ENCODE data around the gene EPHB1. TPM values are rescaled to one million over a fixed set of nuclear protein-coding genes. Genes with fewer than 3 reads are reported as not detected.
A peak's percentile ranks its signal among the peaks of the same experiment; 100 is the strongest.

EPHB1 gene
- polyA plus RNA-seq, 1 of the 3 experiments (the other 2 are of a cell fraction) = 1.2 TPM

DNA sequence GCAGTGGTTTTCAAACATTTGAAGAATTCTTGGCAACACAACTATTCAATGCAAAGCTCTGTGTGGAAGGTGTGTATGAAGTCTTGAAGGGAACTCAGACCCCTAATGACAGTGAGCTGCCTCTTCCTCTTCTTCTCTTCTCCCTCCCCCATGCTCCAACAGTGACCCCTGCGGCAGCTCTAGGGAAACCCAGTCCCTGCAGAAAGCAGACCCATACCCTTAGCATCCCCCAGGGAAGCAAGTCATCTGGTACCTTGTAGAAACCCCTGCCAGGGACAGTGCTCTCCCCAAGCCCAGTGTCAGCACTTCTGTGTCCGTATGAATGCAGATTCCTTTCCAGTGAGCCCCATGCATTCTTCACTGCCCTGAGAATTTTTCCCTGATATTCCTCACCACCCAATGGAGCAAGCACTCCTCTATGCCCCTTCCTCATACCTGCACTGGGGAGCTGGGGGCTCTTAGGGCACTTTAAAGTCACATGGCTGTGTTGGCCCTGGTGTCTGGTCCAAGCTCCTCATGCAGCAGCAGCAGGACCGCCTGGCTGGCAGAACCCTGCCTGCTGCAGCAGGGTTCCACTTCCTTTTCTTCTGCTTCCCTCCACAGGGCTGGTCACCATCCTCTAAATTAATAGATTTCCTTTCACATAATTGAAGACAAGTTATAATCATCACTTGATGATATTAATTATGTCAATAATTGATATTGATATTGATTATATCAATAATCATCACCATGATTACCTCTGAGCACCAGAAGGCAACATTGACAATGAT lies 442.5 kb downstream of the EPHB1 start:
- Histone ChIP-seq H3F3A (replicated peaks; ENCODE audit: insufficient read depth) (no peaks in the 10 kb centered on the region), H4K20me1 (ENCODE audit: insufficient read depth) (no peaks in the 10 kb centered on the region), H2AFZ (ENCODE audit: low read depth) (no peak overlapping the region), H3K9me3 (no peaks in the 10 kb centered on the region), H3K9ac (no peak overlapping the region), H3K79me2 (ENCODE audit: insufficient read depth) (no peaks in the 10 kb centered on the region), H3K4me3 (ENCODE audit: low read depth in 2 of 2, low read length in 1 of 2) (no peak overlapping the region), H3K9me2 (no peaks in the 10 kb centered on the region), H3K27ac (ENCODE audit: low read depth in 2 of 2, low read length in 1 of 2) (no peak overlapping the region), H3K4me2 (no peak overlapping the region), H3K27me3 (ENCODE audit: insufficient read depth) (no peaks in the 10 kb centered on the region), H3K36me3 (replicated peaks in 1 of 2; ENCODE audit: control insufficient read depth in 1 of 2, insufficient read depth in 2 of 2, low read length in 1 of 2) (no peaks in the 10 kb centered on the region), H3K4me1 (ENCODE audit: control insufficient read depth in 1 of 2, insufficient read depth in 2 of 2, low read depth in 1 of 2, low read length in 1 of 2) (peaks cover 0 to 25% of the 10 kb centered on the region in 2 experiments; a peak in 2 of 4 replicates)
- ChIA-PET CTCF (interaction anchor here (0.6 to 1.1 kb wide), 3 partner anchors 19 to 636 kb away, joined by 3 read pairs; no protein-coding TSS in a partner anchor), POLR2A (no interaction called here)
- TF ChIP-seq RXRA (IDR thresholded peaks at IDR 0.05; ENCODE audit: borderline replicate concordance, low read depth) (no peak), FOSL2 (IDR thresholded peaks at IDR 0.05; ENCODE audit: borderline replicate concordance, low read depth) (no peak), TCF12 (IDR thresholded peaks at IDR 0.05) (no peak), JUND (IDR thresholded peaks at IDR 0.05) (no peak), CHD2 (IDR thresholded peaks at IDR 0.05; ENCODE audit: low read length, partially characterized antibody) (no peak), ELF1 (IDR thresholded peaks at IDR 0.05) (no peak)
- TF ChIP-seq, protein P1, sequence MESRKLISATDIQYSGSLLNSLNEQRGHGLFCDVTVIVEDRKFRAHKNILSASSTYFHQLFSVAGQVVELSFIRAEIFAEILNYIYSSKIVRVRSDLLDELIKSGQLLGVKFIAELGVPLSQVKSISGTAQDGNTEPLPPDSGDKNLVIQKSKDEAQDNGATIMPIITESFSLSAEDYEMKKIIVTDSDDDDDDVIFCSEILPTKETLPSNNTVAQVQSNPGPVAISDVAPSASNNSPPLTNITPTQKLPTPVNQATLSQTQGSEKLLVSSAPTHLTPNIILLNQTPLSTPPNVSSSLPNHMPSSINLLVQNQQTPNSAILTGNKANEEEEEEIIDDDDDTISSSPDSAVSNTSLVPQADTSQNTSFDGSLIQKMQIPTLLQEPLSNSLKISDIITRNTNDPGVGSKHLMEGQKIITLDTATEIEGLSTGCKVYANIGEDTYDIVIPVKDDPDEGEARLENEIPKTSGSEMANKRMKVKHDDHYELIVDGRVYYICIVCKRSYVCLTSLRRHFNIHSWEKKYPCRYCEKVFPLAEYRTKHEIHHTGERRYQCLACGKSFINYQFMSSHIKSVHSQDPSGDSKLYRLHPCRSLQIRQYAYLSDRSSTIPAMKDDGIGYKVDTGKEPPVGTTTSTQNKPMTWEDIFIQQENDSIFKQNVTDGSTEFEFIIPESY (IDR thresholded peaks at IDR 0.05; ENCODE audit: borderline replicate concordance, low read depth) = no peak
- DNase-seq = peak; percentile 7
- 60% methylated on average over 3 of the region's 3 CpGs for WGBS (ENCODE audit: low lambda C conversion rate)

DNA sequence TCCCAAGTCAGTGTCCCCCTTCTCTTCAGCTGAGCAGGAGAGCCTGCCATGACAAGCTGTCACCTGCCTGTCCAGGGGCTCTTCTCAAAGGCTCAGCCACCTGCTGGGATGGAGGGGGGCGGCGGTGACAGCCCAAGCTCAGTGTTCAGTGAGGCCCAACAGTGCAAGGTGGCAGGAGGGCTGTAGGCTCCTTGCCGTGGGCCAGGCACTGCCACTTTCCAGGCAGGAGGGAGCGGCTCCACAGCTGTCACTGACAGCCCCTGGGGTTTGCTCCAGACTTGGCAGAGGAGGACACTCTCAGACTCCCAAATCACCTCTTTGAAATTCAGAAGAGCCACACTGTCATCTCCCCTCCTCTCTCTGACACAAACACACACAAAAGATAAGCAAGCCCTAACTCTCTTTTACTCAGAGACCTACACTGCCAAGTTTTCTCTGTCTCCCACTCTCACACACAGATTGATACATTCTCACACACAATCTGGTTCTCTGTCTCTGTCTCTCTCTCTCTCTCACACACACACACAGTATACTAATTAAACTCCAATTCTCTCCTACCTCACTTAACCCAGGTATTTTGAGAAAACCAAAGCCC lies 443.3 kb downstream of the EPHB1 start:
- peaks cover 0 to 25% of the 10 kb centered on the region in 2 experiments; a peak in 2 of 4 replicates for H3K4me1 ChIP-seq (ENCODE audit: control insufficient read depth in 1 of 2, insufficient read depth in 2 of 2, low read depth in 1 of 2, low read length in 1 of 2)
- H3K4me2 ChIP-seq = no peak overlapping the region
- H3K79me2 ChIP-seq (ENCODE audit: insufficient read depth) = no peaks in the 10 kb centered on the region
- H3K9me2 ChIP-seq = no peaks in the 10 kb centered on the region
- no peaks in the 10 kb centered on the region for H4K20me1 ChIP-seq (ENCODE audit: insufficient read depth)
- no peaks in the 10 kb centered on the region for H3K36me3 ChIP-seq (replicated peaks in 1 of 2; ENCODE audit: control insufficient read depth in 1 of 2, insufficient read depth in 2 of 2, low read length in 1 of 2)
- H3K27me3 ChIP-seq (ENCODE audit: insufficient read depth) = no peaks in the 10 kb centered on the region
- TF ChIP-seq TEAD4 (IDR thresholded peaks at IDR 0.05; ENCODE audit: borderline replicate concordance, insufficient read depth) (no peak), NFIC (IDR thresholded peaks at IDR 0.05; ENCODE audit: borderline replicate concordance) (no peak), YY1 (IDR thresholded peaks at IDR 0.05; ENCODE audit: low read depth) (no peak), SMC3 (IDR thresholded peaks at IDR 0.05; ENCODE audit: low read depth, low read length) (no peak), RCOR1 (IDR thresholded peaks at IDR 0.05; ENCODE audit: low read length) (no peak), RXRA (IDR thresholded peaks at IDR 0.05; ENCODE audit: borderline replicate concordance, low read depth) (no peak), NRF1 (IDR thresholded peaks at IDR 0.05; ENCODE audit: low read depth, low read length) (no peak), CHD2 (IDR thresholded peaks at IDR 0.05; ENCODE audit: low read length, partially characterized antibody) (no peak), FOSL2 (IDR thresholded peaks at IDR 0.05; ENCODE audit: borderline replicate concordance, low read depth) (no peak), RAD21 (IDR thresholded peaks at IDR 0.05; ENCODE audit: low read length) (no peak), FOXJ3 (CRISPR knock-in tag; IDR thresholded peaks at IDR 0.05) (no peak)
- TF ChIP-seq, protein P2, sequence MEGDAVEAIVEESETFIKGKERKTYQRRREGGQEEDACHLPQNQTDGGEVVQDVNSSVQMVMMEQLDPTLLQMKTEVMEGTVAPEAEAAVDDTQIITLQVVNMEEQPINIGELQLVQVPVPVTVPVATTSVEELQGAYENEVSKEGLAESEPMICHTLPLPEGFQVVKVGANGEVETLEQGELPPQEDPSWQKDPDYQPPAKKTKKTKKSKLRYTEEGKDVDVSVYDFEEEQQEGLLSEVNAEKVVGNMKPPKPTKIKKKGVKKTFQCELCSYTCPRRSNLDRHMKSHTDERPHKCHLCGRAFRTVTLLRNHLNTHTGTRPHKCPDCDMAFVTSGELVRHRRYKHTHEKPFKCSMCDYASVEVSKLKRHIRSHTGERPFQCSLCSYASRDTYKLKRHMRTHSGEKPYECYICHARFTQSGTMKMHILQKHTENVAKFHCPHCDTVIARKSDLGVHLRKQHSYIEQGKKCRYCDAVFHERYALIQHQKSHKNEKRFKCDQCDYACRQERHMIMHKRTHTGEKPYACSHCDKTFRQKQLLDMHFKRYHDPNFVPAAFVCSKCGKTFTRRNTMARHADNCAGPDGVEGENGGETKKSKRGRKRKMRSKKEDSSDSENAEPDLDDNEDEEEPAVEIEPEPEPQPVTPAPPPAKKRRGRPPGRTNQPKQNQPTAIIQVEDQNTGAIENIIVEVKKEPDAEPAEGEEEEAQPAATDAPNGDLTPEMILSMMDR (IDR thresholded peaks at IDR 0.05) = no peak
- TF ChIP-seq, protein P1 (IDR thresholded peaks at IDR 0.05; ENCODE audit: borderline replicate concordance, low read depth) = no peak
- TF ChIP-seq, protein P3, sequence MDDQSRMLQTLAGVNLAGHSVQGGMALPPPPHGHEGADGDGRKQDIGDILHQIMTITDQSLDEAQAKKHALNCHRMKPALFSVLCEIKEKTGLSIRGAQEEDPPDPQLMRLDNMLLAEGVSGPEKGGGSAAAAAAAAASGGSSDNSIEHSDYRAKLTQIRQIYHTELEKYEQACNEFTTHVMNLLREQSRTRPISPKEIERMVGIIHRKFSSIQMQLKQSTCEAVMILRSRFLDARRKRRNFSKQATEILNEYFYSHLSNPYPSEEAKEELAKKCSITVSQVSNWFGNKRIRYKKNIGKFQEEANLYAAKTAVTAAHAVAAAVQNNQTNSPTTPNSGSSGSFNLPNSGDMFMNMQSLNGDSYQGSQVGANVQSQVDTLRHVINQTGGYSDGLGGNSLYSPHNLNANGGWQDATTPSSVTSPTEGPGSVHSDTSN (IDR thresholded peaks at IDR 0.05) = no peak
- no peak overlapping the region for H3K4me3 ChIP-seq (ENCODE audit: low read depth in 2 of 2, low read length in 1 of 2)
- no peak overlapping the region for H3K9ac ChIP-seq
- ChIA-PET POLR2A (interaction anchor here (0.8 kb wide), 1 partner anchor 444 kb away, joined by 3 read pairs; no protein-coding TSS in a partner anchor), CTCF (interaction anchor here (0.8 to 1.1 kb wide), 3 partner anchors 13 to 637 kb away, joined by 3 read pairs; no protein-coding TSS in a partner anchor)
- peak; percentile 20 for DNase-seq
- no peaks in the 10 kb centered on the region for H3K9me3 ChIP-seq
- H3K27ac ChIP-seq (ENCODE audit: low read depth in 2 of 2, low read length in 1 of 2) = no peak overlapping the region
- H2AFZ ChIP-seq (ENCODE audit: low read depth) = no peak overlapping the region
- no CpG with 5 or more reads among the region's 4 CpGs for WGBS (ENCODE audit: low lambda C conversion rate)
- no peaks in the 10 kb centered on the region for H3F3A ChIP-seq (replicated peaks; ENCODE audit: insufficient read depth)
